ENCODE results near the gene PIEZO2.

- TF ChIP-seq CTCF (IDR thresholded peaks at IDR 0.05) = no peak
- TF ChIP-seq ZFX (IDR thresholded peaks at IDR 0.05; ENCODE audit: borderline replicate concordance) = no peak
Measured at GRCh38 chr18:10860382-10860781, 289.0 kb downstream of the PIEZO2 start.
